CD4-positive, alpha-beta T cell (primary cell): ENCODE measurements around the gene PTPRT. TPM values are rescaled to one million over a fixed set of nuclear protein-coding genes. Genes with fewer than 3 reads are reported as not detected.

Source experiments
- ATAC-seq: fragments of 200-7000 bp; cut with Tn5 transposase; one replicate; pipeline ENCODE4 v1.10.0; 2022; ENCODE audit warnings: mild to moderate bottlenecking; ENCODE audit not compliant: poor library complexity
- CTCF ChIA-PET: fragments of 350-600 bp; sonication (Branson Sonifier 250); formaldehyde crosslinking; loops from one replicate; lab custom pipeline; 2021; ENCODE audit warnings: antibody characterized with exemption, inconsistent platforms; lab: Charles Lee
- POLR2A ChIA-PET: fragments of 350-600 bp; sonication (Branson Sonifier 250); formaldehyde crosslinking; loops from one replicate; lab custom pipeline; 2021; ENCODE audit warnings: antibody characterized with exemption, inconsistent platforms; lab: Charles Lee
- DNase-seq, 14 experiments: peaks; one replicate each; pipeline ENCODE4 v3.0.0-alpha.2; 2013 to 2020; ENCODE audit warnings: mixed read lengths in 2 of 14
- H3K27ac ChIP-seq, 2 donors: one replicate each; pipeline versions ENCODE4 v1.5.1 to v1.7.0; 2013; ENCODE audit warnings: low read length in 2 of 2, low read depth in 1 of 2, mild to moderate bottlenecking in 1 of 2
- H3K27me3 ChIP-seq, 2 experiments: 1 replicate in 1 of 2; 2 replicates in 1 of 2; pipeline versions ENCODE4 v1.6.1 to v1.7.0; 2013; ENCODE audit warnings: low read length in 2 of 2, control low read depth in 1 of 2, mild to moderate bottlenecking in 1 of 2, moderate library complexity in 1 of 2; ENCODE audit not compliant: insufficient read depth in 2 of 2, control insufficient read depth in 1 of 2
- H3K36me3 ChIP-seq: one replicate; pipeline ENCODE4 v1.6.1; 2013; ENCODE audit warnings: low read length, control low read depth; ENCODE audit not compliant: insufficient read depth
- H3K4me1 ChIP-seq: one replicate; pipeline ENCODE4 v1.6.1; 2013; ENCODE audit warnings: low read length, control low read depth; ENCODE audit not compliant: insufficient read depth
- H3K4me3 ChIP-seq: one replicate; pipeline ENCODE4 v1.5.1; 2013; ENCODE audit warnings: mild to moderate bottlenecking, low read length, moderate library complexity
- H3K9me3 ChIP-seq, 2 experiments: 1 replicate in 1 of 2; 2 replicates in 1 of 2; pipeline versions ENCODE4 v1.6.1 to v1.7.0; 2013; ENCODE audit warnings: low read length in 2 of 2, mild to moderate bottlenecking in 2 of 2, control low read depth in 1 of 2, moderate library complexity in 1 of 2; ENCODE audit not compliant: control insufficient read depth in 1 of 2, insufficient read depth in 1 of 2
- H3K27ac Mint-ChIP-seq: one replicate; pipeline ENCODE4 v1.8.0; 2020; ENCODE audit warnings: mixed read lengths
- H3K27me3 Mint-ChIP-seq: one replicate; pipeline ENCODE4 v1.8.0; 2021; ENCODE audit warnings: mixed read lengths
- H3K36me3 Mint-ChIP-seq: one replicate; pipeline ENCODE4 v1.8.0; 2021; ENCODE audit warnings: low read depth, mixed read lengths
- H3K4me1 Mint-ChIP-seq: one replicate; pipeline ENCODE4 v1.8.0; 2021; ENCODE audit warnings: low read depth, mixed read lengths
- H3K4me3 Mint-ChIP-seq: one replicate; pipeline ENCODE4 v1.8.0; 2020; ENCODE audit warnings: mild to moderate bottlenecking, mixed read lengths
- H3K9me3 Mint-ChIP-seq: one replicate; pipeline ENCODE4 v1.8.0; 2020; ENCODE audit warnings: mixed read lengths
- intact Hi-C, 2 experiments: fragments of 100-400 bp; cut with DNase I in 1 of 2; cut with micrococcal nuclease in 1 of 2; formaldehyde crosslinking; loops; one replicate each; pipeline versions ENCODE4 v1.15.1 to v1.9.0; 2023 to 2025; cut with DNase I, micrococcal nuclease
- total RNA-seq, 174 experiments: library from RNA in 2 of 174; stranded (reverse) in 2 of 174; gene quantifications; one replicate each; pipeline ENCODE4 v1.2.3 and lab custom pipeline; 2021 to 2026
- TF ChIP-seq, protein P1 (sequence below): fragments of 200-600 bp; IDR thresholded peaks from one replicate; pipeline ENCODE4 v1.8.0; 2022; ENCODE audit warnings: antibody characterized with exemption, mild to moderate bottlenecking

The PTPRT gene
- total RNA-seq, 2 experiments from 2014 or later = not detected

DNA sequence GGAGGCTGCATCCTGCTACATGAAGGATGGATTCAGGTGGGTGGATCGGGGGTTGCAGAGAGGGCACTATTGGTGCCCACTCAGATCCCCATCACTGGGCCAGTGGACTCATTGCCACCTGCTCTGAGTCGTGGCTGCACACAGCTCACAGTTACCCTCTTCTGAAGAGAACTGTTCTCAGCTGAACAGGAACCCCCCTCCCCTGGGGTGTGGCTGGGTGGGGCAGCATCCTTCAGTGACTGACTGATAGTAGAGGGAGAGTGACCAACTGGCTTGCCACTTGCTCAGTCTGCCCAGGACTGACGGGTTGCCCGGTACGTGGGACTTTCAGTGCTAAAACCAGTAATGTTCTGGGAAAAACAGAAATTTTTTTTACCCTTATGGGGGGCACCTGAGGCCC, 1077.5 kb downstream of the PTPRT start:
- H3K36me3 ChIP-seq = no peaks in the 10 kb centered on the region
- ChIA-PET POLR2A (no interaction called here), CTCF (no interaction called here)
- Mint-ChIP-seq H3K9me3 (no peaks in the 10 kb centered on the region), H3K4me3 (no peak overlapping the region), H3K36me3 (no peaks in the 10 kb centered on the region), H3K4me1 (no peaks in the 10 kb centered on the region), H3K27ac (no peak overlapping the region), H3K27me3 (no peaks in the 10 kb centered on the region)
- no peak overlapping the region for H3K4me3 ChIP-seq
- TF ChIP-seq, protein P1, sequence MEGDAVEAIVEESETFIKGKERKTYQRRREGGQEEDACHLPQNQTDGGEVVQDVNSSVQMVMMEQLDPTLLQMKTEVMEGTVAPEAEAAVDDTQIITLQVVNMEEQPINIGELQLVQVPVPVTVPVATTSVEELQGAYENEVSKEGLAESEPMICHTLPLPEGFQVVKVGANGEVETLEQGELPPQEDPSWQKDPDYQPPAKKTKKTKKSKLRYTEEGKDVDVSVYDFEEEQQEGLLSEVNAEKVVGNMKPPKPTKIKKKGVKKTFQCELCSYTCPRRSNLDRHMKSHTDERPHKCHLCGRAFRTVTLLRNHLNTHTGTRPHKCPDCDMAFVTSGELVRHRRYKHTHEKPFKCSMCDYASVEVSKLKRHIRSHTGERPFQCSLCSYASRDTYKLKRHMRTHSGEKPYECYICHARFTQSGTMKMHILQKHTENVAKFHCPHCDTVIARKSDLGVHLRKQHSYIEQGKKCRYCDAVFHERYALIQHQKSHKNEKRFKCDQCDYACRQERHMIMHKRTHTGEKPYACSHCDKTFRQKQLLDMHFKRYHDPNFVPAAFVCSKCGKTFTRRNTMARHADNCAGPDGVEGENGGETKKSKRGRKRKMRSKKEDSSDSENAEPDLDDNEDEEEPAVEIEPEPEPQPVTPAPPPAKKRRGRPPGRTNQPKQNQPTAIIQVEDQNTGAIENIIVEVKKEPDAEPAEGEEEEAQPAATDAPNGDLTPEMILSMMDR = no peak
- H3K4me1 ChIP-seq = no peaks in the 10 kb centered on the region
- DNase-seq = no peak
- intact Hi-C loops = no loop called here
- peaks cover 0 to 9% of the 10 kb centered on the region in 2 experiments for H3K9me3 ChIP-seq
- H3K27me3 ChIP-seq = no peaks in the 10 kb centered on the region
- no peak for ATAC-seq
- H3K27ac ChIP-seq = no peak overlapping the region

DNA sequence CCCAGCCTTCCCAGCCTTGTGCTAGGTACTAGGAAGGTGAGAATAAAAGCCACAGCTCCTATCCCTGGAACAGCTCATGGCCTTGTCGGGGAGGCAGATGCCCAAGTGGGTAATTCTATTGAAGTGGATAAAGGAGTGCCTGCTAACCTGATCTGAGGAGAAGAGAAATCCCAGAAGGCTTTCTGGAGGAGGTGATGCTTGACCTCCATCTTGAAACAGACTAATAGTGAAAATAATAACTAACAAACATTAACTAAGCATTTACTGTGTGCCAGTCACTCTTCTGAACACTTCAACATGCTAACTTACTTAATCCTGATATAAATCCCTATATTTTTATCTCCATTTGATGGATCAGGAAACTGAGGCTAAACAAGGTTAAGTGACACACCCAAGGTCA, 1078.4 kb downstream of the PTPRT start:
- Mint-ChIP-seq H3K9me3 (no peaks in the 10 kb centered on the region), H3K36me3 (no peaks in the 10 kb centered on the region), H3K4me3 (no peak overlapping the region), H3K27me3 (no peaks in the 10 kb centered on the region), H3K27ac (no peak overlapping the region), H3K4me1 (no peaks in the 10 kb centered on the region)
- ChIA-PET CTCF (no interaction called here), POLR2A (no interaction called here)
- Histone ChIP-seq H3K36me3 (no peaks in the 10 kb centered on the region), H3K27me3 (no peaks in the 10 kb centered on the region), H3K4me1 (no peaks in the 10 kb centered on the region), H3K9me3 (peaks cover 0 to 9% of the 10 kb centered on the region in 2 experiments), H3K27ac (no peak overlapping the region), H3K4me3 (no peak overlapping the region)
- TF ChIP-seq, protein P1 = no peak
- ATAC-seq (no peak), DNase-seq (no peak)
- intact Hi-C loops = no loop called here

DNA sequence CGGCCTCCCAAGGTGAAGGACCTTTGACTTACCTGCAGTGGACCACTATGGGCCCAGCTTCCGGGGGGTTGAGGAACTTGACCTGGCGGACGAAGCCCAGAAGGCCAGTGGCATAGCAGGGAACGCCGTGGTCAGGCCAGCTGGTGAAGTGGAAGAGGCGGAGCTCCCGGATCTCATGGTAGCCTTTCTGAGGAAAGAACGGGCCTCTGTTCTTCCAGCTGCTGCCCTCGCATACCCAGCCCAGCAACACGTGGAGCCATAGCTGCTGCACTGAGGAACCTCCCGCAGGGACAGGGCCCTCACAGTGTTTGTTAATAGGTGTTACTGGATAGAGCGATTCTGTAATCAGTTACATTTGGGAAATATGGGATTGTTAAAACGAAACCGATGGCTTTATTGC, 1079.4 kb downstream of the PTPRT start:
- ATAC-seq = no peak
- Histone ChIP-seq H3K27me3 (no peaks in the 10 kb centered on the region), H3K36me3 (no peaks in the 10 kb centered on the region), H3K27ac (no peak overlapping the region), H3K4me1 (no peaks in the 10 kb centered on the region), H3K4me3 (no peak overlapping the region), H3K9me3 (peaks cover 0 to 9% of the 10 kb centered on the region in 2 experiments)
- Mint-ChIP-seq H3K27ac (no peak overlapping the region), H3K4me1 (no peaks in the 10 kb centered on the region), H3K36me3 (no peaks in the 10 kb centered on the region), H3K4me3 (no peak overlapping the region), H3K9me3 (no peaks in the 10 kb centered on the region), H3K27me3 (no peaks in the 10 kb centered on the region)
- DNase-seq = no peak
- TF ChIP-seq, protein P1 = no peak
- intact Hi-C loops = no loop called here
- ChIA-PET CTCF (no interaction called here), POLR2A (no interaction called here)
